Natural killer cell (primary cell): ENCODE results near the gene LBH. TPM values are rescaled to one million over a fixed set of nuclear protein-coding genes. Genes with fewer than 3 reads are reported as not detected.

Experiments
- ATAC-seq, 3 donors: fragments of 150-1000 bp in 2 of 3; fragments of 200-7000 bp in 1 of 3; cut with Tn5 transposase; 1 replicate in 1 of 3; 2 replicates in 2 of 3; pipeline ENCODE4 v1.10.0; 2021; ENCODE audit warnings: mild to moderate bottlenecking in 2 of 3, moderate library complexity in 2 of 3
- DNase-seq, 2 donors: peaks; one replicate each; pipeline versions ENCODE4 v3.0.0 to v3.0.0-alpha.2; 2013 to 2021; ENCODE audit warnings: mixed read lengths in 1 of 2
- H3K27ac ChIP-seq: one replicate; pipeline ENCODE4 v1.5.1; 2013; ENCODE audit warnings: mild to moderate bottlenecking, low read length
- H3K27me3 ChIP-seq: one replicate; pipeline ENCODE4 v1.6.1; 2013; ENCODE audit warnings: low read length; ENCODE audit not compliant: control insufficient read depth, insufficient read depth
- H3K36me3 ChIP-seq: one replicate; pipeline ENCODE4 v1.6.1; 2013; ENCODE audit warnings: low read length; ENCODE audit not compliant: control insufficient read depth, insufficient read depth
- H3K4me1 ChIP-seq: one replicate; pipeline ENCODE4 v1.6.1; 2013; ENCODE audit warnings: low read length; ENCODE audit not compliant: control insufficient read depth, insufficient read depth
- H3K4me3 ChIP-seq: one replicate; pipeline ENCODE4 v1.5.1; 2013; ENCODE audit warnings: low read length
- H3K9me3 ChIP-seq: one replicate; pipeline ENCODE4 v1.6.1; 2013; ENCODE audit warnings: low read length; ENCODE audit not compliant: control insufficient read depth, insufficient read depth
- H3K27ac Mint-ChIP-seq, 2 donors: one replicate each; pipeline ENCODE4 v1.8.0; 2022; ENCODE audit warnings: mild to moderate bottlenecking in 2 of 2, mixed read lengths in 2 of 2, moderate library complexity in 1 of 2
- H3K27me3 Mint-ChIP-seq, 2 donors: one replicate each; pipeline ENCODE4 v1.8.0; 2022; ENCODE audit warnings: low read depth in 2 of 2, mixed read lengths in 2 of 2
- H3K36me3 Mint-ChIP-seq: one replicate; pipeline ENCODE4 v1.8.0; 2022; ENCODE audit warnings: mixed read lengths
- H3K4me1 Mint-ChIP-seq, 2 donors: one replicate each; pipeline ENCODE4 v1.8.0; 2022; ENCODE audit warnings: mixed read lengths in 2 of 2
- H3K4me3 Mint-ChIP-seq: one replicate; pipeline ENCODE4 v1.8.0; 2022; ENCODE audit warnings: mild to moderate bottlenecking, moderate library complexity, mixed read lengths
- H3K9me3 Mint-ChIP-seq, 2 donors: one replicate each; pipeline ENCODE4 v1.8.0; 2022; ENCODE audit warnings: mixed read lengths in 2 of 2
- WGBS: methylation state at CpG from one replicate; pipeline ENCODE4 v1.1.7; 2013; ENCODE audit warnings: missing lambda C conversion rate; ENCODE audit not compliant: insufficient coverage; 5-methylcytosine and 5-hydroxymethylcytosine counted together
- intact Hi-C: fragments of 100-400 bp; cut with micrococcal nuclease; formaldehyde crosslinking; loops from one replicate; pipeline ENCODE4 v1.14.2; 2022
- total RNA-seq, 4 donors: library from RNA; stranded (reverse); fragments of 120-200 nt in 1 of 4; gene quantifications; one replicate each; pipeline versions ENCODE4 v1.2.3 to v1.2.4, GENCODE V29; 2013 to 2022
- TF ChIP-seq, protein P1 (sequence below): fragments of 200-600 bp; IDR thresholded peaks from one replicate; pipeline ENCODE4 v1.8.0; 2022; ENCODE audit warnings: antibody characterized with exemption

LBH gene
- total RNA-seq, 3 donors from 2014 or later (not counting 1 experiment from before 2014, with no cell fraction given): 157 to 197 (median 158) TPM

DNA sequence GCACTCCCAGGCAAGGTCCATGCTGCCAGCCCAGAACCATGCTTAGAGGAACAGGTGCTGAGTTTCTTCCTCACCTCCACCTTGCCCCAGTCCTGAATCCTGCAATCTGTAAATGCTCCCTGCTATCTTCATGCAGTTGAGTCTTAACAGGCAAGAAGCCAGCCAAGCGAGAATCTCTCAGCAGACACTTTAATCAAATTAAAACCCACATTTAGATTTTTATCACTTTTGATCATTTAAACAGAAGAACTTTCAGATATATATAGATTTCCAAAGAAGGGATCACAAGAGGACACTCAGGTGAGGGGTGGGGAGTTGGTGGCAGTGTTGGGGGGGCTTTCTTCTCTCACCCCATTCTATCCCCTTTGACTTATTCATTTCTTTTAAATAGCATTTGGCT lies 25.9 kb upstream of the LBH start:
- H3K27ac Mint-ChIP-seq: no peak overlapping the region
- 100% methylated on average over 1 of the region's 1 CpG for WGBS
- H3K27me3 Mint-ChIP-seq: peaks cover 0 to 2% of the 10 kb centered on the region in 2 donors
- DNase-seq: no peak
- no peaks in the 10 kb centered on the region for H3K27me3 ChIP-seq
- no peak overlapping the region for H3K27ac ChIP-seq
- H3K4me1 ChIP-seq: peaks cover 12% of the 10 kb centered on the region
- H3K9me3 Mint-ChIP-seq: no peaks in the 10 kb centered on the region
- H3K36me3 Mint-ChIP-seq: no peaks in the 10 kb centered on the region
- H3K4me3 ChIP-seq: no peak overlapping the region
- H3K4me1 Mint-ChIP-seq: peaks cover 14 to 15% of the 10 kb centered on the region in 2 donors
- H3K4me3 Mint-ChIP-seq: no peak overlapping the region
- intact Hi-C loops: loop anchor here (5.0 kb wide), 1 partner anchor 267 kb away; no protein-coding TSS in a partner anchor
- no peaks in the 10 kb centered on the region for H3K36me3 ChIP-seq
- H3K9me3 ChIP-seq: no peaks in the 10 kb centered on the region
- TF ChIP-seq, protein P1, sequence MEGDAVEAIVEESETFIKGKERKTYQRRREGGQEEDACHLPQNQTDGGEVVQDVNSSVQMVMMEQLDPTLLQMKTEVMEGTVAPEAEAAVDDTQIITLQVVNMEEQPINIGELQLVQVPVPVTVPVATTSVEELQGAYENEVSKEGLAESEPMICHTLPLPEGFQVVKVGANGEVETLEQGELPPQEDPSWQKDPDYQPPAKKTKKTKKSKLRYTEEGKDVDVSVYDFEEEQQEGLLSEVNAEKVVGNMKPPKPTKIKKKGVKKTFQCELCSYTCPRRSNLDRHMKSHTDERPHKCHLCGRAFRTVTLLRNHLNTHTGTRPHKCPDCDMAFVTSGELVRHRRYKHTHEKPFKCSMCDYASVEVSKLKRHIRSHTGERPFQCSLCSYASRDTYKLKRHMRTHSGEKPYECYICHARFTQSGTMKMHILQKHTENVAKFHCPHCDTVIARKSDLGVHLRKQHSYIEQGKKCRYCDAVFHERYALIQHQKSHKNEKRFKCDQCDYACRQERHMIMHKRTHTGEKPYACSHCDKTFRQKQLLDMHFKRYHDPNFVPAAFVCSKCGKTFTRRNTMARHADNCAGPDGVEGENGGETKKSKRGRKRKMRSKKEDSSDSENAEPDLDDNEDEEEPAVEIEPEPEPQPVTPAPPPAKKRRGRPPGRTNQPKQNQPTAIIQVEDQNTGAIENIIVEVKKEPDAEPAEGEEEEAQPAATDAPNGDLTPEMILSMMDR: no peak
- no peak for ATAC-seq

DNA sequence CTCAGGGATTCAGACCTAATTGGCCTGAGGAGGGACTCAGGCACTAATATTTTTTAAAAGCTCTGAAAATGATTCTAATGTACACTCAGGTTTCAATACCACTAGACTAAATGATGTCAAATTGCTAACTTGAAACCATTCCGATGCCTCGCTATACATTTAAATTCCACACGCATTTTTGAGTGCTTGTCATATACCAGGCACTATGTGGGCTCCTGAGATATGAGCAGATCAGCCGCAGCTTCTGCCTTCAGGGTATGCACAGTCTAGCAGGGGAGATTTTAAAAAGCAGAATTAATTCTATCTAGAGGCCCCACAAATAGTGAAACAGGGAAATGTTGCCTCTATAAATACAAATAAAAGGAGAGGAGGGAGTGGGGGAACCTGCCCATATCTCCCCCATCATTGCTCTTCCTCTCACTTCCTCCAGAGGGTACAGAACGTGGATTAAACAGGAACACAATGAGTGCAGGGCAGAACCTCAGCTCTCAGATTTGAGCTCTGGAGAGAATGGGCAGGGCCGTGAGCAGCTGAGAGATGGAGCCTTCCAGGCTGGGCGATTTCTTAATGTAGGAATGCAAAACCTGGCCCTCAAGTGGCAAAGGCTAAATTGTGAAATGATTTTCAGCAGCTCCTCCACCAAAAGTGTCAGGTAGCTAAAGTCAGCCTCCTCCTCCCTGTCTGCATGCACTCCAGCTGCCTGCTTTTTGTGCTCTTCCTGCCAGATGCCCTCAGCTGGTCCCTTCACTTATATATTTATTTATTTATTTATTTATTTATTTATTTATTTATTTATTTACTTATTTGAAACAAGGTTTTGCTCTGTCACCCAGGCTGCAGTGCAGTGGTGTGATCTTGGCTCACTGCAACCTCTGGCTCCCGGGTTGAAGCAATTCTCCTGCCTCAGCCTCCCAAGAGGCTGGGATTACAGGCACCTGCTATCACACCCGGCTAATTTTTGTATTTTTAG lies 24.6 kb upstream of the LBH start:
- H3K4me1 ChIP-seq: peaks cover 12% of the 10 kb centered on the region
- H3K27ac Mint-ChIP-seq: no peak overlapping the region
- peaks cover 0 to 2% of the 10 kb centered on the region in 2 donors for H3K27me3 Mint-ChIP-seq
- no peaks in the 10 kb centered on the region for H3K36me3 ChIP-seq
- DNase-seq (no peak), ATAC-seq (no peak)
- no peaks in the 10 kb centered on the region for H3K36me3 Mint-ChIP-seq
- no peaks in the 10 kb centered on the region for H3K9me3 ChIP-seq
- no peaks in the 10 kb centered on the region for H3K9me3 Mint-ChIP-seq
- H3K4me1 Mint-ChIP-seq: peaks cover 14 to 15% of the 10 kb centered on the region in 2 donors
- no peaks in the 10 kb centered on the region for H3K27me3 ChIP-seq
- no peak overlapping the region for H3K27ac ChIP-seq
- H3K4me3 Mint-ChIP-seq: no peak overlapping the region
- TF ChIP-seq, protein P1: no peak
- 75% methylated on average over 9 of the region's 9 CpGs for WGBS
- no peak overlapping the region for H3K4me3 ChIP-seq
- intact Hi-C loops: loop anchor here (5.0 kb wide), 1 partner anchor 266 kb away; no protein-coding TSS in a partner anchor

DNA sequence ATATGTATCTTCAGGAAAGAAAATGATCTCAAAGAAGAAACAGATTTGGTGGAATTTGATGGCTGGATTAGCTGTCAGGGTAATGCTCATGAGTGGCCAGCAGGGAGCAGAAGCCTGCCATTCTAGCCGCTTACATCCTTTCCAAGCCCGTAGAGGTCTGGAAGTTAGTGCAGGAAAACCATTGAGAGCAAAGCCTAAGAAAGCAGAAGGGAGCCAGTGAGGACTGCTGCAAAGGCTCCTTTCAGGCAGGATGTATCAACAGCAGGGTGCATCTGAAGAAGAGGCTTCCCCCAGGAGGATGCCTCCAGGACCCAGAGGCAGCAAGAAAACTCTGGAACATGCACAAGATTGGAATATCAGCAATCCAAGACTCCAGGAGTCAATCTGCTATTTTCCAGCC lies 22.9 kb upstream of the LBH start:
- no peak overlapping the region for H3K27ac ChIP-seq
- TF ChIP-seq, protein P1: peak; percentile 89
- peak overlapping the region in 1 of 2 donors; percentile 2 for H3K27ac Mint-ChIP-seq

More for the DNA sequence above, 22.9 kb upstream of the LBH start:
- Histone ChIP-seq H3K4me3 (no peak overlapping the region), H3K27me3 (no peaks in the 10 kb centered on the region), H3K4me1 (peaks cover 12% of the 10 kb centered on the region), H3K9me3 (no peaks in the 10 kb centered on the region), H3K36me3 (no peaks in the 10 kb centered on the region)
- DNase-seq (peak in 1 of 2 donors; percentile 73), ATAC-seq (peak in 2 of 3 donors; percentile 78 to 84)
- H3K4me1 Mint-ChIP-seq: peaks cover 14 to 15% of the 10 kb centered on the region in 2 donors
- intact Hi-C loops: loop anchor here (1.0 to 5.0 kb wide), 3 partner anchors 264 to 503 kb away; no protein-coding TSS in a partner anchor
- 0% methylated on average over 2 of the region's 2 CpGs for WGBS
- H3K36me3 Mint-ChIP-seq: no peaks in the 10 kb centered on the region
- H3K4me3 Mint-ChIP-seq: no peak overlapping the region
- no peaks in the 10 kb centered on the region for H3K9me3 Mint-ChIP-seq
- no peaks in the 10 kb centered on the region for H3K27me3 Mint-ChIP-seq
